HEK293T (cell line): ENCODE data around the gene ZNF17.
A peak's percentile ranks its signal among the peaks of the same experiment; 100 is the strongest.

Experiments used
- CTCF ChIA-PET: fragments of 350-600 bp; formaldehyde crosslinking; extraction: SDS; loops from one replicate; lab custom pipeline; 2021; ENCODE audit warnings: antibody characterized with exemption, inconsistent platforms; lab: Yijun Ruan, JAX
- POLR2A ChIA-PET: fragments of 350-600 bp; formaldehyde crosslinking; extraction: SDS; loops from one replicate; lab custom pipeline; 2020; ENCODE audit warnings: antibody characterized with exemption, inconsistent platforms; lab: Yijun Ruan, JAX
- DNase-seq: peaks from one replicate; pipeline ENCODE4 v3.0.0; 2012; ENCODE audit warnings: mixed read lengths; ENCODE audit errors: extremely low spot score
- ARNT ChIP-seq: fragments of 450-650 bp; IDR thresholded peaks from 2 replicates; pipeline ENCODE4 v1.6.1; 2017; ENCODE audit warnings: mild to moderate bottlenecking
- BHLHE40 ChIP-seq: fragments of 450-650 bp; IDR thresholded peaks from 2 replicates; pipeline ENCODE4 v1.6.1; 2016; ENCODE audit warnings: mild to moderate bottlenecking, moderate library complexity, borderline replicate concordance
- CTBP1 ChIP-seq: fragments of 450-650 bp; IDR thresholded peaks from 2 replicates; pipeline ENCODE4 v1.6.1; 2016; ENCODE audit warnings: borderline replicate concordance
- ELF4 ChIP-seq: fragments of 450-650 bp; IDR thresholded peaks from 2 replicates; pipeline ENCODE4 v1.6.1; 2017; ENCODE audit warnings: antibody characterized with exemption
- FOXA1 ChIP-seq: fragments of 450-650 bp; IDR thresholded peaks from 2 replicates; pipeline ENCODE4 v1.6.1; 2016; ENCODE audit warnings: mild to moderate bottlenecking
- FOXK2 ChIP-seq: fragments of 450-650 bp; IDR thresholded peaks from 2 replicates; pipeline ENCODE4 v1.6.1; 2016; ENCODE audit warnings: mild to moderate bottlenecking
- FOXM1 ChIP-seq: fragments of 450-650 bp; IDR thresholded peaks from 2 replicates; pipeline ENCODE4 v1.6.1; 2017; ENCODE audit warnings: mild to moderate bottlenecking, borderline replicate concordance
- HDGF ChIP-seq: fragments of 450-650 bp; IDR thresholded peaks from 2 replicates; pipeline ENCODE4 v1.6.1; 2017; ENCODE audit warnings: antibody characterized with exemption, borderline replicate concordance
- L3MBTL2 ChIP-seq: fragments of 450-650 bp; conservative IDR thresholded peaks from 2 replicates; pipeline ENCODE4 v1.6.1; 2016; ENCODE audit warnings: mild to moderate bottlenecking
- LEF1 ChIP-seq: fragments of 450-650 bp; IDR thresholded peaks from 2 replicates; pipeline ENCODE4 v1.6.1; 2017; ENCODE audit warnings: mild to moderate bottlenecking, borderline replicate concordance
- NFRKB ChIP-seq: fragments of 450-650 bp; IDR thresholded peaks from 2 replicates; pipeline ENCODE4 v1.6.1; 2016; ENCODE audit warnings: mild to moderate bottlenecking, moderate library complexity
- SP1 ChIP-seq: fragments of 450-650 bp; IDR thresholded peaks from 2 replicates; pipeline ENCODE4 v1.6.1; 2017
- SUZ12 ChIP-seq: fragments of 450-650 bp; IDR thresholded peaks from 2 replicates; pipeline ENCODE4 v1.6.1; 2016; ENCODE audit warnings: mild to moderate bottlenecking
- TARDBP ChIP-seq: fragments of 450-650 bp; IDR thresholded peaks from 2 replicates; pipeline ENCODE4 v1.6.1; 2016
- ZNF384 ChIP-seq: fragments of 450-650 bp; IDR thresholded peaks from 2 replicates; pipeline ENCODE4 v1.6.1; 2016
- TF ChIP-seq, protein P1 (sequence below): fragments of 450-650 bp; IDR thresholded peaks from 2 replicates; pipeline ENCODE4 v1.6.1; 2016

Gene ZNF17

GRCh38 chr19:57441979-57442752, 31.2 kb downstream of the ZNF17 start:
- ChIA-PET CTCF (no interaction called here), POLR2A (no interaction called here)
- TF ChIP-seq CTBP1 (no peak), ELF4 (no peak), NFRKB (no peak), HDGF (no peak)
- DNase-seq: no peak

DNA sequence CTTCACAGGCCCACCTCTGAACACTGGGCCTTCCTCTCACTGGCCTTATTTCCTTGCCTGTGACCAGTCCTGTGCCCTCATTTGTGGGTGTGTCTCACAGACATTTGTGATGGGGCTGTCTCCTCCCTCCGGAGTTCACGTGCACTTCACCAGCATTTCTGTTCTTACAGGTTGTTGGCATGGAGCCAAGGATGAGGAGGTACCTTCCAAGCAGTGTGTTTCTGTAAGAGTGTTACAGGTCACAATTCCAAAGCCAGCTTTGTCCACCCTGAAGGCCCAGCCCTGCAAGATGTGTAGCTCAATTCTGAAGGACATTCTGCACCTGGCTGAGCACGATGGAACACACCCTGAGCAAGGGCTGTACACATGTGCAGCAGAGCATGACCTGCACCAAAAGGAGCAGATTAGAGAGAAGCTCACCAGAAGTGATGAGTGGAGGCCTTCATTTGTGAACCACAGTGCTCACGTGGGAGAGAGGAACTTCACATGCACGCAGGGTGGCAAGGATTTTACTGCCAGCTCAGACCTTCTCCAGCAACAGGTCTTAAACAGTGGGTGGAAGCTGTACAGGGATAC, 32.2 kb downstream of the ZNF17 start:
- no peak for TF ChIP-seq HDGF
- no peak for TF ChIP-seq NFRKB
- ChIA-PET CTCF (no interaction called here), POLR2A (no interaction called here)
- no peak for DNase-seq

- TF ChIP-seq, protein P1, sequence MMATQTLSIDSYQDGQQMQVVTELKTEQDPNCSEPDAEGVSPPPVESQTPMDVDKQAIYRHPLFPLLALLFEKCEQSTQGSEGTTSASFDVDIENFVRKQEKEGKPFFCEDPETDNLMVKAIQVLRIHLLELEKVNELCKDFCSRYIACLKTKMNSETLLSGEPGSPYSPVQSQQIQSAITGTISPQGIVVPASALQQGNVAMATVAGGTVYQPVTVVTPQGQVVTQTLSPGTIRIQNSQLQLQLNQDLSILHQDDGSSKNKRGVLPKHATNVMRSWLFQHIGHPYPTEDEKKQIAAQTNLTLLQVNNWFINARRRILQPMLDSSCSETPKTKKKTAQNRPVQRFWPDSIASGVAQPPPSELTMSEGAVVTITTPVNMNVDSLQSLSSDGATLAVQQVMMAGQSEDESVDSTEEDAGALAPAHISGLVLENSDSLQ: no peak
- no peak for TF ChIP-seq LEF1
- no peak for TF ChIP-seq ELF4
- TF ChIP-seq NFRKB: no peak
- TF ChIP-seq CTBP1: no peak
- TF ChIP-seq TARDBP: no peak
- TF ChIP-seq ZNF384: no peak
- no peak for TF ChIP-seq FOXK2
- no peak for TF ChIP-seq HDGF
- no peak for TF ChIP-seq SP1
- no peak for TF ChIP-seq FOXA1
- TF ChIP-seq FOXM1: no peak
- no peak for TF ChIP-seq BHLHE40
- TF ChIP-seq L3MBTL2: no peak
- ChIA-PET CTCF (no interaction called here), POLR2A (no interaction called here)
- no peak for DNase-seq
Measured at GRCh38 chr19:57452307-57452706, 41.3 kb downstream of the ZNF17 start.

GRCh38 chr19:57465680-57466381, 54.9 kb downstream of the ZNF17 start:
- ChIA-PET POLR2A (no interaction called here), CTCF (no interaction called here)
- TF ChIP-seq CTBP1 (no peak), FOXA1 (no peak), LEF1 (no peak), FOXM1 (no peak), L3MBTL2 (no peak), TARDBP (no peak), ARNT (no peak), ZNF384 (no peak), SUZ12 (no peak), BHLHE40 (no peak), FOXK2 (no peak), HDGF (no peak), NFRKB (no peak), ELF4 (no peak), SP1 (no peak)
- TF ChIP-seq, protein P1: no peak
- peak; percentile 17 for DNase-seq

GRCh38 chr19:57466489-57466888, 55.5 kb downstream of the ZNF17 start:
- no peak for DNase-seq
- ChIA-PET CTCF (no interaction called here), POLR2A (no interaction called here)
- TF ChIP-seq L3MBTL2 (no peak), HDGF (no peak), FOXA1 (no peak), NFRKB (no peak), LEF1 (no peak), TARDBP (no peak)
- TF ChIP-seq, protein P1: no peak
